Stimulated activated CD4-positive, alpha-beta T cell treated with anti-CD3 and anti-CD28 coated beads, Interleukin-1b, Interleukin-23, amount 100 ng/mL, for 48 hours (primary cell): ENCODE measurements around the gene FAM53A.
"Not testable (repeated sequence)": the region's sequence is repeated elsewhere in the genome, so short reads cannot be mapped to it uniquely, and the experiment has no call there.

Experiments used
- DNase-seq: peaks from one replicate; pipeline ENCODE4 v3.0.0-alpha.2; 2020

Gene FAM53A

GRCh38 chr4:1618438-1618837, 65.7 kb downstream of the FAM53A start:
- DNase-seq, result no peak

- no peak for DNase-seq
Measured at GRCh38 chr4:1616557-1616930, 67.6 kb downstream of the FAM53A start.

DNA sequence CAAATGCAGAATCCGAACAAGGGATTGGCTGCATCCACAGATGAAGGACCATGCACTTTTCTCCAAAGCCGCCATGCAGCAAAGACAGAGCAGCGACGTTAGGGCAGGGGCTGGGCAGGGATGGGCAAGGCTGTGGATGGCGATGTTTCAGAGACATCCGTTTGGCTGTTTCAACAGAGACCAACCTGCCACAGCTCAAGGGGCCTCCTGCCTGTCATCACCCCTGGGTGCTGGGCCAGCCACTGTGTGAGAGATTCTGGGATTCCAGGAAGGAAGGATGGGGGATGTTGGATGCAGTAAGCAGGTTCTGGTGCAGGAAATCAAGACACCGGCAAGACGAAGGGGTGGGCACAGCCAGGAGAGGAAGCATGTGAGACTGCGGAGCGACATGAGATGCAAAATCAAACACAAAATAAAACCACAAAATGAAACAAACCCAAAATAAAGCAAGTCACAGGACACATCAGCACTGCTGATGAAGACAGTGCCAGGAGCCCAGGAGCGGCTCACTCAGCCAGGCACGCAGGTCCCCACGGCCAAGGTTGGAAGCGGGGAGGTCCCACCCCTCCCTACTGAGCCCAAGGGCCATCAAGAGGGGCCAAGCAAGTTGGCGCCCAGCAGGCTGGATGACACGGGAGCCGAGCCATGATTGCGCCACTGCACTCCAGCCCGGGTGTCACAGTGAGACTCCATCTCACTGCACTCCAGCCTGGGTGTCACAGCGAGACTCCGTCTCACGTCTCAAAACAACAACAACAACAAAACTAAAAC, 68.1 kb downstream of the FAM53A start:
- DNase-seq, result no peak

GRCh38 chr4:1614854-1615595, 69.1 kb downstream of the FAM53A start:
- DNase-seq, result no peak

- no peak for DNase-seq
Measured at GRCh38 chr4:1614502-1614853, 69.6 kb downstream of the FAM53A start.

- no peak for DNase-seq
Measured at GRCh38 chr4:1614049-1614448, 70.1 kb downstream of the FAM53A start.

- no peak for DNase-seq
Measured at GRCh38 chr4:1613099-1613495, 71.0 kb downstream of the FAM53A start.

- no peak for DNase-seq
Measured at GRCh38 chr4:1612278-1613098, 71.6 kb downstream of the FAM53A start.

DNA sequence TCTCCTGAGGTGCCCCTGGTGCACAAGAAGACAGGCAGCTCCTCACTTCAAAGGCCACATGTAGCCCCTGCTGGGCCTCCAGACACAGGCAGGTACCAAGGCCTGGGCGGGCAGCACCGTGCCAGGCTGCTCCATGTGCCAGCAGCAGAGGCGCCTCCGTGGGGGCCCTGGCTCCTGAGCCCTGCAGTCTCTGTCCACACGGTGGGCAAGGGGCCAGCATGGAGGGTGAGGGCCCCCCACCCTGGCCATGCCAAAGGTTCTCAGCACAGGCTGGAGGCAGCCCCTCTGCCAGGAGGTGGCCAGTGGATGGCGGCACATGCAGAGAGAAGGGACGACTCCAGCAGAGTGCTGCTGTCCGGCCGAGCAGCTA, 72.6 kb downstream of the FAM53A start:
- DNase-seq, result no peak

DNA sequence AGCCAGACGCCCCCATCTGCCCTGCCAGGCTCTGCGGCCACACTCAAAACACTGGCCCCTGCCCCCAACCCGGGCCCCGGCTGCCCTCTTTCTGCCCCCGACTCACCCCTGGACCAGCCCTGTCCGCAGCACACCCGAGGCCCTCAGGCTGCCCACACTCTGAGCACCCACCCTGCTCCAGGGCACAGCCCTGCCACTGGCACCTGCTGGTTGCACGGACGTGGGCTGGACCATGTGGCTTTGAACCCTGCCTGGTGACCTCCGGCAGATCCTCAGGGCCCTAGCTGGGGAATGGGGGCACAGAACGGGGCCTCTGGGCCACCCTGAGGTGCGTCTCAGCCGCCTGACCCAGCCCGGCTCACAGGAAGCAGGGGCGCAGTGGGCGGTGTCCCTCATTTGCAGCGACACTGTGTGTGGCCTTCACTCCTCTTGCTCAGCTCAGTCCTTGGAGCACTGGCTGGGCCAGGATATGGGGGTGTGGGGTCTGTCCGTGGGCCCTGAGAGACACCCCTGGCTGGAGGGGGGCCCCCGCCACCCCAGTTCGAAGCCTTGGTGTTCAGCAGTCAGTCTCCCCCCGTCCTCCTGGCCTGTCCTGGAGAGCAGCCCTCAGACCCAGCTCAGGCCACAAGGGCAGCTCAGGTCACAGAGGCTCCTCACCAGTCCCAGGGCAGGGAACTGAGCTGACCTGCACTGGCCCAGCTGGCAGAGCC, 73.2 kb downstream of the FAM53A start:
- DNase-seq, result no peak

- no peak for DNase-seq
Measured at GRCh38 chr4:1609901-1610790, 74.0 kb downstream of the FAM53A start.

- DNase-seq, result no peak
Measured at GRCh38 chr4:1608821-1609500, 75.2 kb downstream of the FAM53A start.

DNA sequence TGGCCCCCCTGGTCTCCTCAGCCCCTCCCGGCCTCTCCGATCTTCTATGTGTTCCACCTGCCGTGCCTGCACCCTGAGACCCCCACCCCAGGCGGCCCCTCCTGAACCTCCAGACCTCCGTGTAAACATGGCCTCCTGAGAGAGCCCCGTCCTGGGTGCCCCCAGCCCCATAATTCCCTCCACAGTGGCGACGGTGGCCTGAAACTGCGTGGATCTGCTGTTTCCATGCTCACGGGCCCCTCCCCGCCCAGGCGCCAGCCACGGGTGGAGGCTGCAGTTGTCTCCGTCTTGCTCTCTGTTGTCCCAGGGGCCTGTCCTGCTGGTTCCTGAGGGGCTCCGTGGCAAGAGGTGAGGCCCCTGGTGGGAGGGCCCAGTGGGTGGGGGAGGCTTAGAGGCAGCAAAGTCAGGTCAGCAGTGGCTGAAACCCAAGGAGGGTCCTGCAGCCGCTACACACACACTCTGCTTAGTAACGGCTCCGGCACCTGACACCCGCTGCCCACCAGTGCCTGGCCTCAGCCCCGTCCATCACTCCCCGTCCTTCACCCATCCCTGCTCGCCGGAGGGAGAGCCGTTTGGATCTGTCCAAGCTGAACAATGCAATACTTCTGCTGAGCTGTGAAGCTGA, 75.8 kb downstream of the FAM53A start:
- DNase-seq, result no peak

DNA sequence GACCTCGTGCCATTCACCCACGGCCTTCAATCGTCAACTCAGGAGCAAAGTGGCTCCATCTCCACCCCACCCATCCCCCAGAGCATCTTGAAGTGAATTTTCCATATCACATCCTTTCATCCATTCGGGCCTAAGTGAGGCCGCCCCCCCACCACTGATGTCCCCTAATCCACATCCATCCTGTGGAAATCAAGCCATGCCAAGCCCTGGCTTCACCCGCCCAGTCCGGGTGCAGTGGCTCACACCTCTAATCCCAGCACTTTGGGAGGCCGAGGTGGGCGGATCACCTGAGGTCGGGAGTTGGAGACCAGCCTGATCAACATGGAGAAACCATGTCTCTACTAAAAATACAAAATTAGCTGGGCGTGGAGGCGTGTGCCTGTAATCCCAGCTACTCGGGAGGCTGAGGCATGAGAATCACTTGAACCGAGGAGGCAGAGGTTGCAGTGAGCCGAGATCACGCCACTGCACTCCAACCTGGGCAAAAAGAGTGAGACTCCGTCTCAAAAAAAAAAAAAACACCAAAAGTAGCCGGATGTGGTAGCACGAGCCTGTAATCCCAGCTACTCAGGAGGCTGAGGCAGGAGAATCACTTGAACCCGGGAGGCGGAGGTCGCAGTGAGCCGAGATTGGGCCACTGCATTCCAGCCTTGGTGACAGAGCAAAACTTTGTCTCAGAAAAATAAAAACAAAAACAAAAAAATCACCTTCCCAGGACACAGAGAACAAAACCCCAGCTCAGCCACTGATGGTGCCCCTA, 76.5 kb downstream of the FAM53A start:
- DNase-seq, result not testable (repeated sequence)

- no peak for DNase-seq
Measured at GRCh38 chr4:1604706-1605205, 79.4 kb downstream of the FAM53A start.

DNA sequence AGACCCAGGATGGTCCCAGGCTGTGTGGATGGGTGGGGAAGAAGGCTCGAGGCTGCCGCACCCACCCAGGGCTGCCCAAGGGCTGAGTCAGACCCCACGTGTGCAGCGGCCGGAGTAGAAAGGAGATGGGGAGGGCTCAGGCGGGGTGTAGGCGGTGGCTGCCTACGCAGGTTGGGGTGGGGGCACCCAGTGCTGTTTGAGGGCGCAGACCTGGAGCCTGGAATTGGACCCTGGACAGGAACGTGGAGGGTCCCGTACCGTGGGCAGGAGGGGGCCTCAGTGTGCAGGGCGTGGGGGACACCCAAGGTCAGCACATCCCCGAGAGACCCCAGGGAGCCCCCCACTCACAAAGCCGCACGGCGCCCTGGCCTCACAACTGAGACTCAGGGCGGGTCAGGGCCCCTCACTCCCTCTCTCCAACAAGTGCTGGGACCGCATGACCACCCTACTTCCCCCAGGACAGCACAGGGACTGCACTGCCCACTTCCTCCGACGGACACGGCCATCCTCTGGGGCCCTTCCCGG, 79.9 kb downstream of the FAM53A start:
- DNase-seq, result no peak

DNA sequence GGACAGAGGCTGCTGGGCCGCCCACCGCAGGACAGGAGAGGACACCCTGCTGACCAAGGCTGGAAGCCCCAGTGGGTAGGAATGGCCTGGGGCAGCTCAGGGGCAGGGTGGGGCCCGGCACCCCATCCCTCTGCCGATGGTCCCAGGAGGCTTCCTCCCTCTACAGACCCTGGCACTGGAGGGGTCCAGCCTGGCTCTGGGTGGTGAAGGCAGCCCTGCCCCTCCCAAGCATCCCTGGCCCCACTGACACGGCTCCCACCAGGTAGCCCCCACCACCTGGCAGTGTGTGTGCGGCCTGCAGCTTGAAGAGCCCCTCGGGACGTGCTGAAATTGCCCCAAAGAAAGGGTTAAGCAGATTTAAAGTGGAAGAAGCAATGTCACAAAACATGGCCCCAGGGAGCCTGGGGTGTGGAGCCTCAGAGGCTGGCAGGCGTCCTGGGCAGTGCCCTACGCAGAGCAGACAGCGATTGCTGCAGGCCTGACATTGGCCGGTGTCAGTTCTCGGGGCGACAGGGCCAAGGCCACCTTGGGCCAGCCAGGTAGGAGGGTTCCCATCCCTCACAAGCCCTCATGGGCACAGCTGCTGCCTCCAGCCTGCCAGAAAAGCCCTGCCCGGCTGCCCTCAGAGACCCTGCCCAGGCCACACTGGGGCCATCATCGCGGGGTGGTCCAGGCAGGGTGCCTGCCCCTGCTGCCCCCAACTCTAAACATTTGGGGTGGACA, 80.5 kb downstream of the FAM53A start:
- DNase-seq, result no peak

- no peak for DNase-seq
Measured at GRCh38 chr4:1602655-1603412, 81.3 kb downstream of the FAM53A start.
